ELR (cell line): ENCODE data around the gene CD96.

ENCODE experiments used
- DNase-seq: peaks from one replicate; pipeline ENCODE4 v3.0.0-alpha.2; 2015; ENCODE audit warnings: low read depth

CD96 gene

GRCh38 chr3:111676211-111677006 lies 134.4 kb downstream of the CD96 start:
- peak; percentile 91 for DNase-seq

- no peak for DNase-seq
Observed at GRCh38 chr3:111677007-111677392, 135.0 kb downstream of the CD96 start.

- DNase-seq, result no peak
Observed at GRCh38 chr3:111681661-111682426, 139.8 kb downstream of the CD96 start.

- no peak for DNase-seq
Observed at GRCh38 chr3:111684640-111685039, 142.6 kb downstream of the CD96 start.

- no peak for DNase-seq
Observed at GRCh38 chr3:111688190-111688800, 146.3 kb downstream of the CD96 start.

- peak; percentile 94 for DNase-seq
Observed at GRCh38 chr3:111690242-111690641, 148.2 kb downstream of the CD96 start.

- peak; percentile 81 for DNase-seq
Observed at GRCh38 chr3:111691293-111691909, 149.4 kb downstream of the CD96 start.

- DNase-seq, result no peak
Observed at GRCh38 chr3:111692593-111693552, 150.9 kb downstream of the CD96 start.

GRCh38 chr3:111694471-111694870 lies 152.5 kb downstream of the CD96 start:
- peak; percentile 56 for DNase-seq

GRCh38 chr3:111695636-111696117 lies 153.7 kb downstream of the CD96 start:
- DNase-seq, result peak; percentile 96

GRCh38 chr3:111700054-111700453 lies 158.1 kb downstream of the CD96 start:
- no peak for DNase-seq

GRCh38 chr3:111701292-111701906 lies 159.4 kb downstream of the CD96 start:
- DNase-seq, result no peak
